Transverse colon (tissue), 4 donors: ENCODE results near the gene CRISPLD2.

Experiments
- POLR2A ChIP-seq: fragments of 450-650 bp; IDR thresholded peaks from one replicate; pipeline ENCODE4 v1.6.1; 2016; ENCODE audit warnings: antibody characterized with exemption, mild to moderate bottlenecking, moderate library complexity
- POLR2AphosphoS5 ChIP-seq, 3 donors: sonication (generic); formaldehyde crosslinking; IDR thresholded peaks; one replicate each; pipeline ENCODE4 v1.6.1; 2016; ENCODE audit warnings: antibody characterized with exemption in 3 of 3
- TF ChIP-seq, protein P1 (sequence below), 5 experiments: fragments of 200-600 bp in 3 of 5; fragments of 450-650 bp in 2 of 5; sonication (generic) in 3 of 5; IDR thresholded peaks; 1 replicate in 2 of 5; 2 replicates in 3 of 5; pipeline ENCODE4 v1.5.1; 2016 to 2017; ENCODE audit warnings: antibody characterized with exemption in 5 of 5, inconsistent platforms in 3 of 5, mild to moderate bottlenecking in 2 of 5, moderate library complexity in 1 of 5

DNA sequence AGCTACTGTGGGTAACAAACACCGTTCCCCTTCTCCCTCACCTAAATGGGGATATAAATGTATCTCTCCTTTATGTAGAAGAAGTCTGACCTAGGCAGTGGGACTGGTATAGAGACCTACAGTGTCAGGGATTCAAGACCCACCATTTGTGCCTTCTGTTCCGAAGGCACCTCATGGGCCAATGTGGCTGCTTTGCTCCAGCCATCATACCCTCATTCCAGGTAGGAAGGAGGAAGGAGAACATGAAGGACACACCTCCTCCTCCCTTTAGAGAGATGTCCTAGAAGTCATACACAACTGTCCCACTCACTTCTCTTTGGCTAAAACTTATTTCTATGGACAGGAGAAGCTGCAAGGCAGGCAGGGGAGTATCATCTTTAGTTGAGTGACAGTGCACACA is 8.3 kb upstream of the CRISPLD2 start:
- TF ChIP-seq, protein P1, sequence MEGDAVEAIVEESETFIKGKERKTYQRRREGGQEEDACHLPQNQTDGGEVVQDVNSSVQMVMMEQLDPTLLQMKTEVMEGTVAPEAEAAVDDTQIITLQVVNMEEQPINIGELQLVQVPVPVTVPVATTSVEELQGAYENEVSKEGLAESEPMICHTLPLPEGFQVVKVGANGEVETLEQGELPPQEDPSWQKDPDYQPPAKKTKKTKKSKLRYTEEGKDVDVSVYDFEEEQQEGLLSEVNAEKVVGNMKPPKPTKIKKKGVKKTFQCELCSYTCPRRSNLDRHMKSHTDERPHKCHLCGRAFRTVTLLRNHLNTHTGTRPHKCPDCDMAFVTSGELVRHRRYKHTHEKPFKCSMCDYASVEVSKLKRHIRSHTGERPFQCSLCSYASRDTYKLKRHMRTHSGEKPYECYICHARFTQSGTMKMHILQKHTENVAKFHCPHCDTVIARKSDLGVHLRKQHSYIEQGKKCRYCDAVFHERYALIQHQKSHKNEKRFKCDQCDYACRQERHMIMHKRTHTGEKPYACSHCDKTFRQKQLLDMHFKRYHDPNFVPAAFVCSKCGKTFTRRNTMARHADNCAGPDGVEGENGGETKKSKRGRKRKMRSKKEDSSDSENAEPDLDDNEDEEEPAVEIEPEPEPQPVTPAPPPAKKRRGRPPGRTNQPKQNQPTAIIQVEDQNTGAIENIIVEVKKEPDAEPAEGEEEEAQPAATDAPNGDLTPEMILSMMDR (IDR thresholded peaks at IDR 0.05), result no peak
- no peak for TF ChIP-seq POLR2A
- TF ChIP-seq POLR2AphosphoS5 (IDR thresholded peaks at IDR 0.05), result no peak
